ENCODE results near the gene ZNF18.
"Not testable (repeated sequence)": the region's sequence is repeated elsewhere in the genome, so short reads cannot be mapped to it uniquely, and the experiment has no call there.

ZNF18 gene

GRCh38 chr17:11980813-11981212 lies 16.5 kb downstream of the ZNF18 start:
- DNase-seq: no peak

GRCh38 chr17:11979795-11980194 lies 17.5 kb downstream of the ZNF18 start:
- no peak for DNase-seq

GRCh38 chr17:11972741-11973140 lies 24.5 kb downstream of the ZNF18 start:
- DNase-seq: not testable (repeated sequence)

GRCh38 chr17:11969565-11969964 lies 27.7 kb downstream of the ZNF18 start:
- DNase-seq: no peak

GRCh38 chr17:11954936-11955335 lies 42.3 kb downstream of the ZNF18 start:
- DNase-seq: no peak

- DNase-seq: no peak
These were observed 43.4 kb downstream of the ZNF18 start for GRCh38 chr17:11953924-11954323.

GRCh38 chr17:11952610-11953009 lies 44.7 kb downstream of the ZNF18 start:
- DNase-seq: no peak

GRCh38 chr17:11950771-11951519 lies 46.3 kb downstream of the ZNF18 start:
- DNase-seq: no peak

GRCh38 chr17:11949571-11949970 lies 47.7 kb downstream of the ZNF18 start:
- not testable (repeated sequence) for DNase-seq

- DNase-seq: no peak
These were observed 48.5 kb downstream of the ZNF18 start for GRCh38 chr17:11948789-11949188.

- no peak for DNase-seq
These were observed 52.7 kb downstream of the ZNF18 start for GRCh38 chr17:11944587-11944986.

GRCh38 chr17:11943759-11944347 lies 53.4 kb downstream of the ZNF18 start:
- no peak for DNase-seq

- DNase-seq: not testable (repeated sequence)
These were observed 54.2 kb downstream of the ZNF18 start for GRCh38 chr17:11943086-11943485.

GRCh38 chr17:11940904-11941303 lies 56.4 kb downstream of the ZNF18 start:
- no peak for DNase-seq

- DNase-seq: peak; percentile 24
These were observed 61.4 kb downstream of the ZNF18 start for GRCh38 chr17:11935734-11936406.

- no peak for DNase-seq
These were observed 64.9 kb downstream of the ZNF18 start for GRCh38 chr17:11932337-11932898.

GRCh38 chr17:11928436-11928835 lies 68.8 kb downstream of the ZNF18 start:
- DNase-seq: no peak

Measured in inflammatory macrophage treated with lipopolysaccharide for 4 hours (primary cell).